B cell (primary cell): ENCODE measurements around the gene TENT4B. TPM values are rescaled to one million over a fixed set of nuclear protein-coding genes. Genes with fewer than 3 reads are reported as not detected.

Experiments used
- ATAC-seq: fragments of 200-7000 bp; cut with Tn5 transposase; one replicate; pipeline ENCODE4 v1.10.0; 2021; ENCODE audit warnings: low read depth, mild to moderate bottlenecking, moderate number of reproducible peaks, moderate library complexity
- CTCF ChIA-PET: fragments of 350-600 bp; sonication (Branson Sonifier 250); formaldehyde crosslinking; loops from one replicate; lab custom pipeline; 2021; ENCODE audit warnings: antibody characterized with exemption, inconsistent platforms; lab: Charles Lee
- POLR2A ChIA-PET: fragments of 350-600 bp; sonication (Branson Sonifier 250); formaldehyde crosslinking; loops from one replicate; lab custom pipeline; 2021; ENCODE audit warnings: antibody characterized with exemption; lab: Charles Lee
- DNase-seq: peaks from one replicate; pipeline ENCODE4 v3.0.0; 2013
- H2AFZ ChIP-seq: 2 replicates; pipeline ENCODE4 v1.6.1; 2012; ENCODE audit warnings: mild to moderate bottlenecking, low read depth, low read length; ENCODE audit not compliant: insufficient read depth, poor library complexity, severe bottlenecking
- H3K27ac ChIP-seq, 2 donors: 1 replicate in 1 of 2; 2 replicates in 1 of 2; pipeline ENCODE4 v1.5.1; 2012 to 2013; ENCODE audit warnings: low read length in 2 of 2, mild to moderate bottlenecking in 2 of 2, moderate library complexity in 1 of 2
- H3K27me3 ChIP-seq, 4 experiments: fragments of 200-600 bp in 1 of 4; sonication (generic) in 1 of 4; replicated peaks in 1 of 4; 1 replicate in 2 of 4; 2 replicates in 2 of 4; pipeline versions ENCODE4 v1.6.1 to v1.7.0; 2013 to 2016; ENCODE audit warnings: low read length in 3 of 4, mild to moderate bottlenecking in 2 of 4, mixed read lengths in 1 of 4, moderate library complexity in 1 of 4; ENCODE audit not compliant: insufficient read depth in 4 of 4, control insufficient read depth in 3 of 4; ENCODE audit errors: control extremely low read depth in 1 of 4
- H3K36me3 ChIP-seq, 2 experiments: replicated peaks in 1 of 2; 1 replicate in 1 of 2; 2 replicates in 1 of 2; pipeline versions ENCODE4 v1.6.1 to v1.7.1; 2013; ENCODE audit warnings: low read length in 1 of 2; ENCODE audit not compliant: insufficient read depth in 2 of 2, control insufficient read depth in 1 of 2; ENCODE audit errors: control extremely low read depth in 1 of 2, extremely low read depth in 1 of 2
- H3K4me1 ChIP-seq, 2 donors: fragments of 200-600 bp in 1 of 2; sonication (generic) in 1 of 2; 1 replicate in 1 of 2; 2 replicates in 1 of 2; pipeline versions ENCODE4 v1.5.1 to v1.6.1; 2013 to 2017; ENCODE audit warnings: low read length in 2 of 2; ENCODE audit not compliant: control insufficient read depth in 2 of 2, insufficient read depth in 2 of 2
- H3K4me2 ChIP-seq: replicated peaks from 2 replicates; pipeline ENCODE3; 2012; ENCODE audit warnings: mild to moderate bottlenecking, low read depth, low read length; ENCODE audit not compliant: poor library complexity, severe bottlenecking
- H3K4me3 ChIP-seq, 5 experiments: fragments of 200-600 bp in 1 of 5; sonication (generic) in 1 of 5; 1 replicate in 3 of 5; 2 replicates in 2 of 5; pipeline versions ENCODE4 v1.5.1 to v1.7.0; 2011 to 2016; ENCODE audit warnings: low read length in 4 of 5, mild to moderate bottlenecking in 4 of 5, low read depth in 2 of 5, control low read depth in 1 of 5, moderate library complexity in 1 of 5; ENCODE audit not compliant: insufficient read depth in 1 of 5; ENCODE audit errors: control extremely low read depth in 1 of 5, extremely low read depth in 1 of 5
- H3K79me2 ChIP-seq: fragments of 200-600 bp; sonication (generic); one replicate; pipeline ENCODE4 v1.6.0; 2016; ENCODE audit warnings: low read length; ENCODE audit not compliant: control insufficient read depth, insufficient read depth
- H3K9ac ChIP-seq: fragments of 200-600 bp; sonication (generic); 2 replicates; pipeline ENCODE4 v1.6.1; 2017; ENCODE audit warnings: mild to moderate bottlenecking, low read length, moderate library complexity
- H3K9me3 ChIP-seq, 3 donors: one replicate each; pipeline versions ENCODE4 v1.6.1 to v1.7.1; 2013; ENCODE audit warnings: low read length in 2 of 3; ENCODE audit not compliant: control insufficient read depth in 2 of 3, insufficient read depth in 1 of 3; ENCODE audit errors: control extremely low read depth in 1 of 3
- H4K20me1 ChIP-seq: 2 replicates; pipeline ENCODE4 v1.6.0; 2012; ENCODE audit warnings: mild to moderate bottlenecking, low read length; ENCODE audit not compliant: insufficient read depth, control insufficient read depth, poor library complexity, severe bottlenecking
- H3K27ac Mint-ChIP-seq: one replicate; pipeline ENCODE4 v1.8.0; 2021; ENCODE audit warnings: mixed read lengths
- H3K27me3 Mint-ChIP-seq: one replicate; pipeline ENCODE4 v1.8.0; 2021; ENCODE audit warnings: mixed read lengths
- H3K4me1 Mint-ChIP-seq: one replicate; pipeline ENCODE4 v1.8.0; 2021; ENCODE audit warnings: mixed read lengths
- H3K4me3 Mint-ChIP-seq: one replicate; pipeline ENCODE4 v1.8.0; 2021; ENCODE audit warnings: mixed read lengths
- H3K9me3 Mint-ChIP-seq: one replicate; pipeline ENCODE4 v1.8.0; 2022; ENCODE audit warnings: mixed read lengths; ENCODE audit not compliant: insufficient read depth
- CTCF ChIP-seq: fragments of 200-600 bp; IDR thresholded peaks from one replicate; pipeline ENCODE4 v1.8.0; 2022; ENCODE audit warnings: antibody characterized with exemption, mild to moderate bottlenecking
- EZH2 ChIP-seq: IDR thresholded peaks from 2 replicates; pipeline ENCODE4 v1.6.1; 2012; ENCODE audit warnings: borderline replicate concordance, low read depth, mild to moderate bottlenecking, moderate library complexity, low read length; ENCODE audit not compliant: insufficient read depth, poor library complexity, severe bottlenecking
- WGBS: methylation state at CpG from one replicate; pipeline ENCODE4 v1.1.5; 2013; ENCODE audit warnings: missing lambda C conversion rate; ENCODE audit not compliant: insufficient coverage; 5-methylcytosine and 5-hydroxymethylcytosine counted together
- intact Hi-C: fragments of 100-400 bp; cut with micrococcal nuclease; formaldehyde crosslinking; loops from one replicate; pipeline ENCODE4 v1.10.0; 2022
- polyA plus RNA-seq: library from polyadenylated mRNA; depleted of rRNA; stranded (reverse); fragments of >200 nt; gene quantifications from 2 replicates; pipeline ENCODE4 v1.2.3, GENCODE V29; 2012
- total RNA-seq, 2 donors: library from RNA; stranded (reverse); fragments of 120-200 nt in 1 of 2; gene quantifications; 1 replicate in 1 of 2; 2 replicates in 1 of 2; pipeline versions ENCODE4 v1.2.3 to v1.2.4, GENCODE V29; 2013 to 2022

Gene TENT4B
- total and polyA plus RNA-seq, 2 donors (not counting 1 experiment from before 2014, with no cell fraction given), result 6.1 to 17.1 TPM

GRCh38 chr16:50274326-50275097 is 121.4 kb downstream of the TENT4B start:
- Mint-ChIP-seq H3K9me3 (peaks cover 4% of the 10 kb centered on the region), H3K27ac (peak overlapping the region; percentile 100), H3K4me3 (peak overlapping the region; percentile 98), H3K27me3 (no peaks in the 10 kb centered on the region), H3K4me1 (peaks cover 77% of the 10 kb centered on the region)
- ChIA-PET CTCF (interaction anchor here (1.0 to 8.8 kb wide), 14 partner anchors 8 to 392 kb away, joined by 3 to 63 read pairs (median 9); partner anchors contain the start of gene ADCY7), POLR2A (interaction anchor here (0.6 to 3.8 kb wide), 19 partner anchors 8 to 467 kb away, joined by 3 to 39 read pairs (median 4); partner anchors contain the start of genes ADCY7, CYLD and SNX20)
- intact Hi-C loops, result loop anchor here (1.0 to 2.0 kb wide), 5 partner anchors 8 to 467 kb away; partner anchors contain the start of genes ADCY7 and SNX20
- Histone ChIP-seq H2AFZ (peak overlapping the region; percentile 66), H3K36me3 (no peaks in the 10 kb centered on the region), H3K4me3 (peak overlapping the region; percentile 73 to 84 (median 80)), H3K4me1 (peaks cover 70 to 81% of the 10 kb centered on the region in 2 donors), H3K27me3 (no peaks in the 10 kb centered on the region), H3K9me3 (no peaks in the 10 kb centered on the region), H3K9ac (peak overlapping the region; percentile 87), H4K20me1 (peaks cover 3% of the 10 kb centered on the region), H3K4me2 (peak overlapping the region; percentile 90), H3K79me2 (peaks cover 67% of the 10 kb centered on the region), H3K27ac (peak overlapping the region; percentile 93 to 97)
- peak; percentile 64 for ATAC-seq
- WGBS, result 5% methylated on average over 17 of the region's 18 CpGs
- TF ChIP-seq EZH2, result no peak
- no peak for TF ChIP-seq CTCF
- no peak for DNase-seq

DNA sequence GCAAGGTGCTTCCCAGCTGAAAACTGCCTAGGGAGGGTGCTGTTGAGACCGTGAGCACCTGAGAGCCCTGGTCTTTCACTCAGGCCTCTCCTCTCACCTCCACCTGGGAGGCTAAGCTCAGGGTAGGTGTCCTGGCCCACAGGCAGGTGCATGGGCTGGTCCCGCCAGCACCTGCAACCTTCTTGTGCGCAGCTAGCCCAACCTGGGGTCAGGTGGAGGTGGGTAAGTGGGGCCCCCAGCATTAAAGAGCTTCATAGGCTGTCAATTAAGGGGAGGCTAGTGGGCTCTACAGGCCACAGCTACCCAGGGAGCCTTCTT is 122.0 kb downstream of the TENT4B start:
- Histone ChIP-seq H3K9me3 (no peaks in the 10 kb centered on the region), H3K9ac (peak overlapping the region; percentile 87), H3K4me2 (peak overlapping the region; percentile 90), H2AFZ (peak overlapping the region; percentile 66), H4K20me1 (peaks cover 8% of the 10 kb centered on the region), H3K4me1 (peaks cover 75 to 86% of the 10 kb centered on the region in 2 donors), H3K4me3 (peak overlapping the region; percentile 73 to 84 (median 80)), H3K36me3 (no peaks in the 10 kb centered on the region), H3K27me3 (no peaks in the 10 kb centered on the region), H3K79me2 (peaks cover 71% of the 10 kb centered on the region), H3K27ac (peak overlapping the region; percentile 93 to 97)
- Mint-ChIP-seq H3K9me3 (peaks cover 4% of the 10 kb centered on the region), H3K4me3 (peak overlapping the region; percentile 98), H3K4me1 (peaks cover 81% of the 10 kb centered on the region), H3K27ac (peak overlapping the region; percentile 100), H3K27me3 (no peaks in the 10 kb centered on the region)
- ATAC-seq, result no peak
- POLR2A ChIA-PET, result interaction anchor here (0.6 to 3.8 kb wide), 8 partner anchors 9 to 406 kb away, joined by 3 to 19 read pairs (median 5); partner anchors contain the start of genes ADCY7 and SNX20
- 73% methylated on average over 3 of the region's 3 CpGs for WGBS
- no peak for DNase-seq
- TF ChIP-seq CTCF (no peak), EZH2 (no peak)
- CTCF ChIA-PET, result interaction anchor here (1.0 to 8.8 kb wide), 11 partner anchors 11 to 392 kb away, joined by 3 to 63 read pairs (median 5); partner anchors contain the start of gene ADCY7
- intact Hi-C loops, result loop anchor here (2.0 kb wide), 1 partner anchor 28 kb away; no protein-coding TSS in a partner anchor
